Uterus (tissue), 4 donors: ENCODE data around the gene SELENOF. TPM values are rescaled to one million over a fixed set of nuclear protein-coding genes. Genes with fewer than 3 reads are reported as not detected.

Experiments used
- DNase-seq, 2 donors: peaks; one replicate each; pipeline ENCODE4 v3.0.0-alpha.2; 2019 to 2020
- H3K27ac ChIP-seq, 2 donors: fragments of 200-600 bp; sonication (generic); 1 replicate in 1 of 2; 2 replicates in 1 of 2; pipeline ENCODE4 v1.5.1; 2016 to 2018
- H3K27me3 ChIP-seq, 2 donors: fragments of 200-600 bp; sonication (generic); one replicate each; pipeline ENCODE4 v1.5.1; 2018 to 2019; ENCODE audit warnings: control low read depth in 1 of 2
- H3K36me3 ChIP-seq, 2 donors: fragments of 200-600 bp; sonication (generic); one replicate each; pipeline ENCODE4 v1.5.1; 2019; ENCODE audit warnings: control low read depth in 1 of 2
- H3K4me1 ChIP-seq, 2 donors: fragments of 200-600 bp; sonication (generic); one replicate each; pipeline ENCODE4 v1.5.1; 2018 to 2019; ENCODE audit warnings: control low read depth in 1 of 2
- H3K4me3 ChIP-seq, 2 donors: fragments of 200-600 bp; sonication (generic); 1 replicate in 1 of 2; 2 replicates in 1 of 2; pipeline ENCODE4 v1.5.1; 2018 to 2019; ENCODE audit warnings: mild to moderate bottlenecking in 1 of 2
- H3K9me3 ChIP-seq, 2 donors: fragments of 200-600 bp; sonication (generic); one replicate each; pipeline ENCODE4 v1.5.1; 2019; ENCODE audit warnings: control low read depth in 1 of 2
- POLR2A ChIP-seq, 2 donors: fragments of 450-650 bp; IDR thresholded peaks; one replicate each; pipeline ENCODE4 v1.6.1; 2016; ENCODE audit warnings: antibody characterized with exemption in 2 of 2, mild to moderate bottlenecking in 1 of 2, moderate library complexity in 1 of 2
- intact Hi-C: fragments of 100-400 bp; cut with DNase I; formaldehyde crosslinking; loops from one replicate; pipeline ENCODE4 v1.15.1; 2023; ENCODE audit warnings: low total_unique reads
- total RNA-seq, 4 donors: library from RNA; depleted of rRNA in 3 of 4; stranded (reverse); fragments of >200 nt in 3 of 4; gene quantifications; one replicate each; pipeline versions ENCODE4 v1.1.0 to v1.2.4, GENCODE V29; 2014 to 2023
- TF ChIP-seq, protein P1 (sequence below), 4 experiments: fragments of 200-600 bp in 2 of 4; fragments of 450-650 bp in 2 of 4; sonication (generic) in 2 of 4; IDR thresholded peaks; one replicate each; pipeline ENCODE4 v1.5.1; 2016 to 2019; ENCODE audit warnings: antibody characterized with exemption in 4 of 4, mild to moderate bottlenecking in 2 of 4, moderate library complexity in 1 of 4
- donor health status: DM: yes; HTN: yes; CAD: no.

The SELENOF gene
- total RNA-seq, 4 donors from 2014 or later: 155 to 232 (median 209) TPM

DNA sequence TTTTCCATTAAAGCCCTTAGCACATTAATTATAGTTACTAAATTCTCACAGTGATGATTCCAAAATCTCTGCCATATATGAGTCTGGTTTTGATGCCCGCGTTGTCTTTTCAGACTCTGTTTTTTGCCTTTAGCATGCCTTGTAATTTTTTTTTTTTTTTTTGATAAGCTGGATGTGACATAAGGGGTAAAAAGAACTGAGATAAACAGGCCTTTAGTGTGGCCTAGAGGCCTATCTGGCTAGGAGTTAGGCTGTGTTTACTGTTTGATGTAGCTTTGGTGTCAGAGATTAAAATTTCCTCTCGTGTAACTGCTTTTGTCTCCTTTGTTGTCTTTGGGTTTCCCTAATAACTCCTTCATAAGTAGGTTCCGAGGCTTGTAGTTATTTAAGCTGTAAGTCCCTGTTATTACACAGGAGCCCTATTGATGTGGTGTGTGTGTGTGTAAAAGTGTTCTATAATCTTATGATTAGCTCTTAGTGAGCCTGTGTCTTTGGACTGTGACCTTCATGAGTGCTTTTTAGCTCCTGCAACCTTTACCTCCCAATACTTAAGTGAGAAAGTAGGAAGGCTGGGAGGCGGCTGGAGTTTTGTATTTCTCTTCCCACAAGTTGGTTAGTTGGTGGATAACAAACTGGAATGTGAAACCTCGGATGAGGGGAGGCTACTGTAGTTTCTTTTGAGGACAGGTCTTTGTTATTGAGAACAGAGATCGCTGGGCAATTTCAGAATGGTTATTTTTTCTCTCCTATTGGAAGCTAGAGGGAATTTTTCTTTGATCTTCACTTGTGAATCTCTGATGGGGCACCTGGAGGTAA is 19.8 kb upstream of the SELENOF start:
- Histone ChIP-seq H3K36me3 (no peaks in the 10 kb centered on the region), H3K9me3 (no peaks in the 10 kb centered on the region), H3K4me1 (no peaks in the 10 kb centered on the region), H3K27me3 (no peaks in the 10 kb centered on the region), H3K27ac (no peak overlapping the region), H3K4me3 (no peak overlapping the region)
- TF ChIP-seq POLR2A (IDR thresholded peaks at IDR 0.05): no peak
- TF ChIP-seq, protein P1, sequence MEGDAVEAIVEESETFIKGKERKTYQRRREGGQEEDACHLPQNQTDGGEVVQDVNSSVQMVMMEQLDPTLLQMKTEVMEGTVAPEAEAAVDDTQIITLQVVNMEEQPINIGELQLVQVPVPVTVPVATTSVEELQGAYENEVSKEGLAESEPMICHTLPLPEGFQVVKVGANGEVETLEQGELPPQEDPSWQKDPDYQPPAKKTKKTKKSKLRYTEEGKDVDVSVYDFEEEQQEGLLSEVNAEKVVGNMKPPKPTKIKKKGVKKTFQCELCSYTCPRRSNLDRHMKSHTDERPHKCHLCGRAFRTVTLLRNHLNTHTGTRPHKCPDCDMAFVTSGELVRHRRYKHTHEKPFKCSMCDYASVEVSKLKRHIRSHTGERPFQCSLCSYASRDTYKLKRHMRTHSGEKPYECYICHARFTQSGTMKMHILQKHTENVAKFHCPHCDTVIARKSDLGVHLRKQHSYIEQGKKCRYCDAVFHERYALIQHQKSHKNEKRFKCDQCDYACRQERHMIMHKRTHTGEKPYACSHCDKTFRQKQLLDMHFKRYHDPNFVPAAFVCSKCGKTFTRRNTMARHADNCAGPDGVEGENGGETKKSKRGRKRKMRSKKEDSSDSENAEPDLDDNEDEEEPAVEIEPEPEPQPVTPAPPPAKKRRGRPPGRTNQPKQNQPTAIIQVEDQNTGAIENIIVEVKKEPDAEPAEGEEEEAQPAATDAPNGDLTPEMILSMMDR (IDR thresholded peaks at IDR 0.05): no peak
- intact Hi-C loops: no loop called here
- no peak for DNase-seq

DNA sequence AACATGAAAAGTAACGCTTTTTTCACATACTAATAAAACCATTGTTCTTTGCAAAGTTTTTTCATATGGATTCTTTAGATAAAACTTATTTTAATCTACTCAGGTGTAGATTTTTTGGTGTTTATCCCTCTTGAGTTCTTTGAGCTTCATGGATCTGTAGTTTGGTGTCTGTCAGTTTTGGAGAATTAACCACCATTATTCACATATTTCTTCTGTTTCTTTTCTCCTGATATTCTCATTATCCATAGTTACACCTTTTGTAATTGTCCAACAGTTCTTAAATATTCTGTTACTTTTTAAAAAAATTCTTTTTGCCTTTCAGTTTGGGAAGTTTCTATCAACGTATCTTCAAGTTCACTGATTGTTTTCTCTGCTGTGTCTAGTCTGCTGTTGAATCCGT is 19.1 kb upstream of the SELENOF start:
- TF ChIP-seq POLR2A (IDR thresholded peaks at IDR 0.05): no peak
- TF ChIP-seq, protein P1 (IDR thresholded peaks at IDR 0.05): no peak
- no peaks in the 10 kb centered on the region for H3K27me3 ChIP-seq
- intact Hi-C loops: no loop called here

DNA sequence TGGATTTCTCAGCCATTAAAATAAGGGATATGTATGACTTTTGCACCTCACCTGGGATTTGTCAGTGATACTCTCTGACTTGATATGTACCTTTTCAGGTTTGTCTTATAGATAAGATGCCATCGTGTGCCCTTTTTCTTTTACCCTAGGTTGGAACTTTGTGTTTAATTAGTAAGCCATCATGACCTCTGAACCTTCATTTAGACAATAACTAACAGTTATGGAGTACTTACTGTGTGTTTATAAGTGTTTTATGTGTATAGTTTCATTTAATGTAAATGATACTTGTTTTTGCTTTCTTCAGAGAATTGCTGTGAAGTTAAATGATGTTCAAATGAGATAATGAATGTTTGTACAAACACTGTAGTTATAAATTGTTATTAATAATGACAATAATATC is 14.9 kb upstream of the SELENOF start:
- TF ChIP-seq, protein P1 (IDR thresholded peaks at IDR 0.05): no peak
- TF ChIP-seq POLR2A (IDR thresholded peaks at IDR 0.05): no peak
- Histone ChIP-seq H3K4me1 (no peaks in the 10 kb centered on the region), H3K4me3 (no peak overlapping the region), H3K9me3 (no peaks in the 10 kb centered on the region), H3K27ac (no peak overlapping the region), H3K36me3 (no peaks in the 10 kb centered on the region), H3K27me3 (no peaks in the 10 kb centered on the region)
- intact Hi-C loops: no loop called here
- DNase-seq: no peak

More for the DNA sequence above, 19.1 kb upstream of the SELENOF start:
- H3K4me3 ChIP-seq: no peak overlapping the region
- DNase-seq: no peak
- H3K9me3 ChIP-seq: no peaks in the 10 kb centered on the region
- no peaks in the 10 kb centered on the region for H3K36me3 ChIP-seq
- no peaks in the 10 kb centered on the region for H3K4me1 ChIP-seq
- H3K27ac ChIP-seq: no peak overlapping the region

DNA sequence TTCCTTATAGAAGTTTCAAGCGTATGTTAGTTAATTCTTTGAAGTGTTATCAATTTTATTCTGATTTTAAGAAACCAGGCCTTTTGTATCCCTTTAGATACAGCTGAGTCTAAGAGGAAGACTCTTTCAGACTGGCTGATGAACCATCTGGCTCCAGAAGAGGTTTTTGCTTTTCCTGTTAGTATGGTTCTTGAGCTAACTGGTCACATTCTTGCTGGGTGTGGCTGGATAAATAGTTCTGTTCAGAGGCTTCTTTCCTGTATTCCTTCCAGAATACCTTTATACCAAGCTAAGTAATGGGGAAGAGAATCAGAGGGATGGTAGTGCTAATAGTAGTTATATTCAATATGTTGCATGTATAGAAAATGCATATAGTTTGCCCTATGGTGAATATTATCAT is 13.0 kb upstream of the SELENOF start:
- DNase-seq: no peak
- Histone ChIP-seq H3K9me3 (no peaks in the 10 kb centered on the region), H3K27ac (no peak overlapping the region), H3K4me3 (no peak overlapping the region), H3K27me3 (no peaks in the 10 kb centered on the region), H3K4me1 (no peaks in the 10 kb centered on the region), H3K36me3 (no peaks in the 10 kb centered on the region)
- TF ChIP-seq POLR2A (IDR thresholded peaks at IDR 0.05): no peak
- TF ChIP-seq, protein P1 (IDR thresholded peaks at IDR 0.05): no peak
- intact Hi-C loops: no loop called here

DNA sequence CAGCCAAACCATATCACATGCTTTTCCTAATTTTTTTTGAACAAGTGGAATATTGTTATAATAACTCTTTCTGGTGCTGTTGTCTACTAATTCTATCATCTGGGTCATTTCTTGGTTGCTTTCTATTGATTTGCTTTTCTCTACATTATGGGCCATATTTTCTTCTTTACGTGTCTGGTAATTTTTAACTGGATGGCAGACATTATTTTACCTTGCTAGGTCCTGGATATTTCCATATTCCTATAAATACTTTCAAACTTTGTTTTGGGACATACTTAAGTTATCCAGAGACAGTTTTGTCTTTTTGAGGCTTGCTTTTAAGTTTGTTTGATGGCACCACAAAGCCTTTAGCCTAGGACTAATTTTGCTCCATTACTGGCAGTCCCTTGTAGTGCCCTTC is 11.8 kb upstream of the SELENOF start:
- no peaks in the 10 kb centered on the region for H3K9me3 ChIP-seq
- no peak for DNase-seq
- intact Hi-C loops: no loop called here
- no peak overlapping the region for H3K4me3 ChIP-seq
- no peak for TF ChIP-seq POLR2A (IDR thresholded peaks at IDR 0.05)
- TF ChIP-seq, protein P1 (IDR thresholded peaks at IDR 0.05): no peak
- no peaks in the 10 kb centered on the region for H3K4me1 ChIP-seq
- no peaks in the 10 kb centered on the region for H3K36me3 ChIP-seq
- H3K27ac ChIP-seq: no peak overlapping the region
- no peaks in the 10 kb centered on the region for H3K27me3 ChIP-seq
